Naive thymus-derived CD4-positive, alpha-beta T cell (primary cell): ENCODE results near the gene CEP97. TPM values are rescaled to one million over a fixed set of nuclear protein-coding genes. Genes with fewer than 3 reads are reported as not detected.
"Not testable (repeated sequence)": the region's sequence is repeated elsewhere in the genome, so short reads cannot be mapped to it uniquely, and the experiment has no call there.

Experiments used
- ATAC-seq: fragments of 150-1000 bp; cut with Tn5 transposase; 2 replicates; pipeline ENCODE4 v1.10.0; 2021; ENCODE audit warnings: mild to moderate bottlenecking, moderate library complexity
- CTCF ChIA-PET: fragments of 350-600 bp; sonication (Branson Sonifier 250); formaldehyde crosslinking; loops from one replicate; lab custom pipeline; 2021; ENCODE audit warnings: antibody characterized with exemption; lab: Charles Lee
- POLR2A ChIA-PET: fragments of 350-600 bp; sonication (Branson Sonifier 250); formaldehyde crosslinking; loops from one replicate; lab custom pipeline; 2021; ENCODE audit warnings: antibody characterized with exemption, inconsistent platforms; lab: Charles Lee
- DNase-seq, 9 donors: peaks; one replicate each; pipeline versions ENCODE4 v3.0.0 to v3.0.0-alpha.2; 2020 to 2022; ENCODE audit warnings: mixed read lengths in 1 of 9
- H3K27ac ChIP-seq: one replicate; pipeline ENCODE4 v1.7.0; 2013; ENCODE audit warnings: mild to moderate bottlenecking, low read depth, low read length, moderate library complexity
- H3K27me3 ChIP-seq, 2 donors: one replicate each; pipeline ENCODE4 v1.7.0; 2013; ENCODE audit warnings: low read length in 2 of 2, mild to moderate bottlenecking in 2 of 2, moderate library complexity in 2 of 2; ENCODE audit not compliant: control insufficient read depth in 2 of 2, insufficient read depth in 2 of 2
- H3K36me3 ChIP-seq, 3 experiments: 1 replicate in 2 of 3; 2 replicates in 1 of 3; pipeline ENCODE4 v1.7.0; 2013; ENCODE audit warnings: low read length in 3 of 3, mild to moderate bottlenecking in 3 of 3, moderate library complexity in 1 of 3; ENCODE audit not compliant: insufficient read depth in 3 of 3, control insufficient read depth in 2 of 3
- H3K4me1 ChIP-seq, 2 donors: one replicate each; pipeline ENCODE4 v1.7.0; 2013; ENCODE audit warnings: low read length in 2 of 2, mild to moderate bottlenecking in 2 of 2, moderate library complexity in 1 of 2; ENCODE audit not compliant: control insufficient read depth in 2 of 2, insufficient read depth in 2 of 2
- H3K4me3 ChIP-seq: 2 replicates; pipeline ENCODE4 v1.7.0; 2013; ENCODE audit warnings: mild to moderate bottlenecking, low read length
- H3K9me3 ChIP-seq, 3 experiments: 1 replicate in 2 of 3; 2 replicates in 1 of 3; pipeline ENCODE4 v1.7.0; 2013; ENCODE audit warnings: low read length in 3 of 3; ENCODE audit not compliant: control insufficient read depth in 2 of 3
- H3K27ac Mint-ChIP-seq, 9 donors: one replicate each; pipeline ENCODE4 v1.8.0; 2020 to 2022; ENCODE audit warnings: mixed read lengths in 9 of 9, mild to moderate bottlenecking in 8 of 9, moderate library complexity in 5 of 9, inconsistent platforms in 2 of 9
- H3K27me3 Mint-ChIP-seq, 5 donors: one replicate each; pipeline ENCODE4 v1.8.0; 2021 to 2022; ENCODE audit warnings: mixed read lengths in 5 of 5, mild to moderate bottlenecking in 1 of 5
- H3K36me3 Mint-ChIP-seq, 5 donors: one replicate each; pipeline ENCODE4 v1.8.0; 2020 to 2022; ENCODE audit warnings: mixed read lengths in 5 of 5, mild to moderate bottlenecking in 3 of 5, inconsistent platforms in 1 of 5
- H3K4me1 Mint-ChIP-seq, 7 donors: one replicate each; pipeline ENCODE4 v1.8.0; 2020 to 2022; ENCODE audit warnings: mixed read lengths in 7 of 7, mild to moderate bottlenecking in 3 of 7, inconsistent platforms in 1 of 7
- H3K4me3 Mint-ChIP-seq, 10 donors: one replicate each; pipeline ENCODE4 v1.8.0; 2020 to 2022; ENCODE audit warnings: mild to moderate bottlenecking in 10 of 10, mixed read lengths in 10 of 10, moderate library complexity in 6 of 10, inconsistent platforms in 2 of 10
- H3K9me3 Mint-ChIP-seq, 11 donors: one replicate each; pipeline ENCODE4 v1.8.0; 2020 to 2022; ENCODE audit warnings: mixed read lengths in 11 of 11, mild to moderate bottlenecking in 4 of 11, inconsistent platforms in 1 of 11, moderate library complexity in 1 of 11
- intact Hi-C, 2 donors: fragments of 100-400 bp; cut with micrococcal nuclease; formaldehyde crosslinking; loops; one replicate each; pipeline ENCODE4 v1.15.1; 2023
- polyA plus RNA-seq, 2 donors: library from polyadenylated mRNA; unstranded; fragments of 300-500 nt; fragmentation: Illumina TruSeq; gene quantifications; one replicate each; pipeline ENCODE4 v1.2.3, GENCODE V29; 2021
- total RNA-seq, 6 experiments: library from RNA in 5 of 6; stranded (reverse) in 5 of 6; gene quantifications; 1 replicate in 5 of 6; 2 replicates in 1 of 6; pipeline ENCODE4 v1.2.3 and lab custom pipeline; 2021 to 2026

CEP97 gene
- total and polyA plus RNA-seq, 7 experiments from 2014 or later, result 3.4 to 21.7 (median 6.7) TPM

DNA sequence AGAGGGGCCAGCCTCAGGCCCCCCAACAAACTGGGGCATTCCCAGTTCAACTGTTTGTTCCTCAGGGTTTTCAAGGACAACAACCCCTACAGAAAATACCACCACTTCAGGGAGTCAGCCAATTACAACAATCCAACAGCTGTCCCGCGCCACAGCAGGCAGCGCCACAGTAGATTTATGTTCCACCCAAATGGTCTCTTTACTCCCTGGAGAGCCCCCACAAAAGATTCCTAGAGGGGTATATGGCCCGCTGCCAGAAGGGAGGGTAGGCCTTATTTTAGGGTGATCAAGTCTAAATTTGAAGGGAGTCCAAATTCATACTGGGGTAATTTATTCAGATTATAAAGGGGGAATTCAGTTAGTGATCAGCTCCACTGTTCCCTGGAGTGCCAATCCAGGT is 29.6 kb upstream of the CEP97 start:
- H3K9me3 ChIP-seq, H3K4me3 Mint-ChIP-seq, H3K4me1 Mint-ChIP-seq, H3K36me3 Mint-ChIP-seq, H3K27me3 ChIP-seq, H3K9me3 Mint-ChIP-seq, H3K27ac Mint-ChIP-seq, H3K4me1 ChIP-seq, H3K27ac ChIP-seq, H3K36me3 ChIP-seq, ATAC-seq, H3K27me3 Mint-ChIP-seq, DNase-seq, POLR2A ChIA-PET, H3K4me3 ChIP-seq: not testable (repeated sequence)
- CTCF ChIA-PET, result interaction anchor here (1.1 to 1.6 kb wide), 2 partner anchors 108 to 531 kb away, joined by 3 to 7 read pairs; no protein-coding TSS in a partner anchor
- intact Hi-C loops, result loop anchor here (1.0 to 10.0 kb wide), 6 partner anchors 9 to 840 kb away; partner anchors contain the start of gene RPL24 (in 1 of the 2)

DNA sequence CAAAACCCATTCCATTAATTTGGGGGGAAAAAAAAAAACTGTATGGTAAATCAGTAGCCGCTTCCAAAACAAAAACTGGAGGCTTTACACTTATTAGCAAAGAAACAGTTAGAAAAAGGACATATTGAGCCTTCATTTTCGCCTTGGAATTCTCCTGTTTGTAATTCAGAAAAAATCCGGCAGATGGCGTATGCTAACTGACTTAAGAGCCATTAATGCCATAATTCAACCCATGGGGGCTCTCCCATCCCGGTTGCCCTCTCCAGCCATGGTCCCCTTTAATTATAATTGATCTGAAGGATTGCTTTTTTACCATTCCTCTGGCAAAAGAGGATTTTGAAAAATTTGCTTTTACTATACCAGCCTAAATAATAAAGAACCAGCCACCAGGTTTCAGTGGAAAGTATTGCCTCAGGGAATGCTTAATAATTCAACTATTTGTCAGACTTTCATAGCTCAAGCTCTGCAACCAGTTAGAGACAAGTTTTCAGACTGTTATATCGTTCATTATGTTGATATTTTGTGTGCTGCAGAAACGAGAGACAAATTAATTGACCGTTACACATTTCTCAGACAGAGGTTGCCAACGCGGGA is 28.5 kb upstream of the CEP97 start:
- Mint-ChIP-seq H3K9me3 (peaks cover 0 to 4% (median 0%) of the 10 kb centered on the region in 11 donors), H3K4me3 (no peak overlapping the region), H3K27ac (peak overlapping the region in 2 of 9 donors; percentile 8 to 45), H3K27me3 (no peaks in the 10 kb centered on the region), H3K36me3 (peaks cover 0 to 3% (median 0%) of the 10 kb centered on the region in 5 donors), H3K4me1 (peaks cover 0 to 4% (median 3%) of the 10 kb centered on the region in 7 donors)
- H3K27me3 ChIP-seq, result no peaks in the 10 kb centered on the region
- H3K36me3 ChIP-seq, result no peaks in the 10 kb centered on the region
- intact Hi-C loops, result loop anchor here (1.0 to 10.0 kb wide), 6 partner anchors 10 to 839 kb away; partner anchors contain the start of gene RPL24 (in 1 of the 2)
- ATAC-seq (no peak), DNase-seq (peak in 7 of 9 donors; percentile 30 to 65 (median 57))
- H3K9me3 ChIP-seq, result no peaks in the 10 kb centered on the region
- H3K4me3 ChIP-seq, result no peak overlapping the region
- no peaks in the 10 kb centered on the region for H3K4me1 ChIP-seq
- CTCF ChIA-PET, result interaction anchor here (0.7 to 1.6 kb wide), 3 partner anchors 90 to 530 kb away, joined by 3 to 7 read pairs (median 3); no protein-coding TSS in a partner anchor
- no peak overlapping the region for H3K27ac ChIP-seq
- POLR2A ChIA-PET, result no interaction called here

GRCh38 chr3:101701696-101702634 is 22.4 kb upstream of the CEP97 start:
- Mint-ChIP-seq H3K4me3 (no peak overlapping the region), H3K36me3 (peaks cover 0 to 3% (median 0%) of the 10 kb centered on the region in 5 donors), H3K27me3 (no peaks in the 10 kb centered on the region), H3K27ac (peak overlapping the region in 1 of 9 donors; percentile 62), H3K4me1 (no peaks in the 10 kb centered on the region), H3K9me3 (peaks cover 0 to 2% (median 0%) of the 10 kb centered on the region in 11 donors)
- intact Hi-C loops, result loop anchor here in 1 of 2 donors (5.0 kb wide), 1 partner anchor 1050 kb away; no protein-coding TSS in a partner anchor
- H3K4me1 ChIP-seq, result no peaks in the 10 kb centered on the region
- H3K9me3 ChIP-seq, result no peaks in the 10 kb centered on the region
- DNase-seq, result no peak
- ChIA-PET CTCF (interaction anchor here (1.0 kb wide), 1 partner anchor 101 kb away, joined by 3 read pairs; no protein-coding TSS in a partner anchor), POLR2A (no interaction called here)
- no peaks in the 10 kb centered on the region for H3K27me3 ChIP-seq
- ATAC-seq, result no peak
- H3K4me3 ChIP-seq, result no peak overlapping the region
- H3K27ac ChIP-seq, result no peak overlapping the region
- H3K36me3 ChIP-seq, result no peaks in the 10 kb centered on the region

DNA sequence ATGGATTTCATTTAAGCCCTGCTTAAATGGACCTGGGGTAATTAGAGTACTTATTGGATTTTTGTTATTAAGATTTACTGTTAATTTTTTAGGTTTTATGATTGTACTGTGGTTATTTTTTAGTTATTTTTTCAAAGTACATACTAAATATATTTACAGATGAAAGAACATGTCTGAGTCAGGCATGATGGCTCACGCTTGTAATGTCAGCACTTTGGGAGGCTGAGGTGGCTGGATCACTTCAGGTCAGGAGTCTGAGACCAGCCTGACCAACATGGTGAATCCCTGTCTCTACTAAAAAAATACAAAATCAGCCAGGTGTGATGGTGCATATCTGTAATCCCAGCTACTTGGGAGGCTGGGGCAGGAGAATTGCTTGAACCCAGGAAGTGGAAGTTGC is 21.7 kb upstream of the CEP97 start:
- DNase-seq (no peak), ATAC-seq (no peak)
- Histone ChIP-seq H3K27ac (no peak overlapping the region), H3K36me3 (no peaks in the 10 kb centered on the region), H3K4me3 (no peak overlapping the region), H3K4me1 (no peaks in the 10 kb centered on the region), H3K9me3 (no peaks in the 10 kb centered on the region), H3K27me3 (no peaks in the 10 kb centered on the region)
- Mint-ChIP-seq H3K36me3 (peaks cover 0 to 3% (median 0%) of the 10 kb centered on the region in 5 donors), H3K9me3 (peaks cover 0 to 2% (median 0%) of the 10 kb centered on the region in 11 donors), H3K27ac (no peak overlapping the region), H3K27me3 (no peaks in the 10 kb centered on the region), H3K4me3 (no peak overlapping the region), H3K4me1 (no peaks in the 10 kb centered on the region)
- intact Hi-C loops, result loop anchor here in 1 of 2 donors (5.0 kb wide), 1 partner anchor 1050 kb away; no protein-coding TSS in a partner anchor
- ChIA-PET POLR2A (interaction anchor here (0.8 kb wide), 1 partner anchor 1842 kb away, joined by 3 read pairs; no protein-coding TSS in a partner anchor), CTCF (no interaction called here)

- Histone ChIP-seq H3K9me3 (no peaks in the 10 kb centered on the region), H3K4me1 (no peaks in the 10 kb centered on the region), H3K36me3 (no peaks in the 10 kb centered on the region), H3K27me3 (no peaks in the 10 kb centered on the region), H3K4me3 (no peak overlapping the region), H3K27ac (no peak overlapping the region)
- no peak for DNase-seq
- H3K27me3 Mint-ChIP-seq, result no peaks in the 10 kb centered on the region
- intact Hi-C loops, result loop anchor here in 1 of 2 donors (5.0 kb wide), 1 partner anchor 1051 kb away; no protein-coding TSS in a partner anchor
- ChIA-PET CTCF (no interaction called here), POLR2A (interaction anchor here (0.8 kb wide), 1 partner anchor 1843 kb away, joined by 3 read pairs; no protein-coding TSS in a partner anchor)
- ATAC-seq, result no peak
- H3K4me3 Mint-ChIP-seq, result no peak overlapping the region
- no peak overlapping the region for H3K27ac Mint-ChIP-seq
- H3K9me3 Mint-ChIP-seq, result peaks cover 0 to 2% (median 0%) of the 10 kb centered on the region in 11 donors
- peaks cover 0 to 3% (median 0%) of the 10 kb centered on the region in 5 donors for H3K36me3 Mint-ChIP-seq
- H3K4me1 Mint-ChIP-seq, result no peaks in the 10 kb centered on the region
Observed at GRCh38 chr3:101703169-101703568, 21.2 kb upstream of the CEP97 start.

DNA sequence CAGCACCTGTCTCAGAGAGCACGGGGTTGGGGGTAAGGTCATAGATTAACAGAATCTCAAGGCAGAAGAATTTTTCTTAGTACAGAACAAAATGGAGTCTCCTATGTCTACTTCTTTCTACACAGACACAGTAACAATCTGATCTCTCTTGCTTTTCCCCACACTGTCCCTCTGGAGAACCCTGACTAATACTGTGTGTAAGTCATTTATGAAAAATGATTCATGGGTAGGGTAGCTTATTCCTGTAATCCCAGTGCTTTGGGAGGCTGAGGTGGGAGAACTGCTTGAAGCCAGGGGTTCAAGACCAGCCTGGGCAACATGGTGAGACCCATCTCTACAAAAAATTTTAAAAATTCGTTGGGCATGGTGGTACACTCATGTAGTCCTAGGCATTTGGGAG is 19.8 kb upstream of the CEP97 start:
- H3K27me3 Mint-ChIP-seq, H3K27me3 ChIP-seq, H3K36me3 ChIP-seq, H3K4me1 Mint-ChIP-seq, ATAC-seq, POLR2A ChIA-PET, H3K4me3 ChIP-seq, H3K27ac ChIP-seq, H3K4me3 Mint-ChIP-seq, DNase-seq, H3K9me3 ChIP-seq, CTCF ChIA-PET, H3K4me1 ChIP-seq, H3K27ac Mint-ChIP-seq, H3K36me3 Mint-ChIP-seq, H3K9me3 Mint-ChIP-seq: not testable (repeated sequence)
- intact Hi-C loops, result loop anchor here in 1 of 2 donors (5.0 kb wide), 1 partner anchor 1052 kb away; no protein-coding TSS in a partner anchor
